Suprapubic skin (tissue), 4 donors: ENCODE results near the gene DDIAS.

Experiments used
- CTCF ChIP-seq, 2 donors: fragments of 200-600 bp in 1 of 2; fragments of 450-650 bp in 1 of 2; sonication (generic) in 1 of 2; IDR thresholded peaks; one replicate each; pipeline ENCODE4 v1.5.1; 2016 to 2019; ENCODE audit warnings: antibody characterized with exemption in 2 of 2, mild to moderate bottlenecking in 1 of 2, moderate library complexity in 1 of 2
- EP300 ChIP-seq: sonication (generic); formaldehyde crosslinking; IDR thresholded peaks from one replicate; pipeline ENCODE4 v1.6.1; 2017; ENCODE audit warnings: antibody characterized with exemption
- POLR2A ChIP-seq, 2 donors: fragments of 450-650 bp; IDR thresholded peaks; one replicate each; pipeline ENCODE4 v1.6.1; 2017; ENCODE audit warnings: antibody characterized with exemption in 2 of 2, mild to moderate bottlenecking in 2 of 2, moderate library complexity in 2 of 2
- POLR2AphosphoS5 ChIP-seq, 3 donors: sonication (generic); formaldehyde crosslinking; IDR thresholded peaks; one replicate each; pipeline ENCODE4 v1.6.1; 2017; ENCODE audit warnings: antibody characterized with exemption in 3 of 3

GRCh38 chr11:82901165-82901921 lies at the start of gene DDIAS:
- TF ChIP-seq POLR2A (IDR thresholded peaks at IDR 0.05) (peak in 1 of 2 donors; percentile 33), CTCF (IDR thresholded peaks at IDR 0.05) (no peak), POLR2AphosphoS5 (IDR thresholded peaks at IDR 0.05) (peak in 2 of 3 donors; percentile 23 to 75), EP300 (no peak)
